ENCODE measurements around the gene MAP2. TPM values are rescaled to one million over a fixed set of nuclear protein-coding genes. Genes with fewer than 3 reads are reported as not detected.
A peak's percentile ranks its signal among the peaks of the same experiment; 100 is the strongest.

The MAP2 gene
- total and polyA plus RNA-seq, 2 of the 13 experiments (the other 11 are each of a cell fraction or from before 2014, with no cell fraction given): 0.08 TPM; not detected in 1

DNA sequence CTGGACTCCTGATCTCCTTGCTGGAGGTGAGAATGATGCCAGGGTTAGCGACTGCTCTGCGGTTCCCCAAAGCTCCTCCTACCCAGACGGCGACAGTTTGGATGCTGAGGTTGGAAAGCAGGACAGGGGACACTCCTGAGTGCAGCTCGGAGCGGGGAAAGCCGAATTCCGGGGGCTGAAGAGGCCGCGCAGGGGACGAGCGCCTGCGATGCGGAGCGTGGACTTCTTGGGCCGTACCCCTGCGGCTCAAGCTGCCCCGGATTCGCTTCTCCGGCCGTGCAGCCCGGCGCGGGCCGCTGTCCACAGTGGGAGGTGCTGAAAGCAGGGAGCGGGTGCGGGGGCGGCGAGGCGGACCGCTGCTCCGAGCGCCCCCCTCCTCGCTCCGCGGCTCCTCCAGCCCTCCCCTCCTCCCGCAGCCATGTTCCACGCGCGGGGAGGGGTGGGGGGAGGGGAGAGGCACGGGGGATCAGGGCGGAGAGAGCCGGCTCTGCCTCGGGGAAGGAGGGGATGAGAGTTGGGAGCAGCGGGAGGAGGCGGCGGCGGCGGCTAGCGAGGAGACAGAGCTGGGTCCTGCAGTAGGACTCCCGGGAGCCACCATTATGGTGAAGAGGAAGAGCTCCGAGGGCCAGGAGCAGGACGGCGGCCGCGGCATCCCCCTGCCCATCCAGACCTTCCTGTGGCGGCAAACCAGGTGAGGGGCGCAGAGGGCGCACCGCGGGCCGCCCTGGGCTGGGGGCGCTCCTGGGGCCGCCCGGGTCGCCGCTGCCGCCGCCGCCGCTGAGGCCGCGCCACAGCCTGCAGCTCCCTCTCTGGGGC, 347.8 kb downstream of the MAP2 start, which contains the start of gene UNC80 (continued):
- TF ChIP-seq POLR2AphosphoS2 (IDR thresholded peaks at IDR 0.05; ENCODE audit: low read depth, low read length) (no peak), ZBTB42 (CRISPR knock-in tag; IDR thresholded peaks at IDR 0.05) (no peak), ZNF367 (CRISPR knock-in tag; IDR thresholded peaks at IDR 0.05; ENCODE audit: borderline replicate concordance) (peak; percentile 97; the same call in 1 of the 2 replicates), SIX4 (CRISPR knock-in tag; IDR thresholded peaks at IDR 0.05) (peak; percentile 67; the same call in 1 of the 2 replicates), POGZ (CRISPR knock-in tag; IDR thresholded peaks at IDR 0.05) (peak; percentile 62), MEF2D (CRISPR knock-in tag; IDR thresholded peaks at IDR 0.05) (peak; percentile 86), HHEX (CRISPR knock-in tag; IDR thresholded peaks at IDR 0.05) (no peak), ZNF549 (CRISPR knock-in tag; IDR thresholded peaks at IDR 0.05) (no peak), ZBTB7B (CRISPR knock-in tag; IDR thresholded peaks at IDR 0.05) (peak; percentile 74), GFI1 (CRISPR knock-in tag; IDR thresholded peaks at IDR 0.05; ENCODE audit: borderline replicate concordance) (peak; percentile 65; the same call in 1 of the 2 replicates), KAT8 (CRISPR knock-in tag; IDR thresholded peaks at IDR 0.05) (peak; percentile 70; the same call in 1 of the 2 replicates), HCFC1 (IDR thresholded peaks at IDR 0.05; ENCODE audit: low read depth, low read length) (no peak; the same call in 1 of the 2 replicates), ZNF552 (CRISPR knock-in tag; IDR thresholded peaks at IDR 0.05; ENCODE audit: borderline replicate concordance) (no peak; the same call in 1 of the 2 replicates), ZNF30 (CRISPR knock-in tag; IDR thresholded peaks at IDR 0.05) (peak; percentile 88; the same call in 1 of the 2 replicates), PTBP1 (IDR thresholded peaks at IDR 0.05; ENCODE audit: low read depth, low read length, poor library complexity, severe bottlenecking) (no peak), GTF2F1 (IDR thresholded peaks at IDR 0.05; ENCODE audit: low read length) (no peak), GATAD2A (CRISPR knock-in tag; IDR thresholded peaks at IDR 0.05) (peak; percentile 51; the same call in 1 of the 2 replicates), ZSCAN30 (CRISPR knock-in tag; IDR thresholded peaks at IDR 0.05) (peak; percentile 64; the same call in 1 of the 2 replicates), HMG20A (CRISPR knock-in tag; IDR thresholded peaks at IDR 0.05; ENCODE audit: borderline replicate concordance) (peak; percentile 53; the same call in 1 of the 2 replicates), POLR2A (IDR thresholded peaks at IDR 0.05; ENCODE audit: insufficient read depth in 1 of 2, low read depth in 2 of 2, low read length in 2 of 2) (no peak), SOX6 (IDR thresholded peaks at IDR 0.05) (no peak), SOX6 (CRISPR knock-in tag; IDR thresholded peaks at IDR 0.05) (peak; percentile 56)
- TF ChIP-seq, protein P1, sequence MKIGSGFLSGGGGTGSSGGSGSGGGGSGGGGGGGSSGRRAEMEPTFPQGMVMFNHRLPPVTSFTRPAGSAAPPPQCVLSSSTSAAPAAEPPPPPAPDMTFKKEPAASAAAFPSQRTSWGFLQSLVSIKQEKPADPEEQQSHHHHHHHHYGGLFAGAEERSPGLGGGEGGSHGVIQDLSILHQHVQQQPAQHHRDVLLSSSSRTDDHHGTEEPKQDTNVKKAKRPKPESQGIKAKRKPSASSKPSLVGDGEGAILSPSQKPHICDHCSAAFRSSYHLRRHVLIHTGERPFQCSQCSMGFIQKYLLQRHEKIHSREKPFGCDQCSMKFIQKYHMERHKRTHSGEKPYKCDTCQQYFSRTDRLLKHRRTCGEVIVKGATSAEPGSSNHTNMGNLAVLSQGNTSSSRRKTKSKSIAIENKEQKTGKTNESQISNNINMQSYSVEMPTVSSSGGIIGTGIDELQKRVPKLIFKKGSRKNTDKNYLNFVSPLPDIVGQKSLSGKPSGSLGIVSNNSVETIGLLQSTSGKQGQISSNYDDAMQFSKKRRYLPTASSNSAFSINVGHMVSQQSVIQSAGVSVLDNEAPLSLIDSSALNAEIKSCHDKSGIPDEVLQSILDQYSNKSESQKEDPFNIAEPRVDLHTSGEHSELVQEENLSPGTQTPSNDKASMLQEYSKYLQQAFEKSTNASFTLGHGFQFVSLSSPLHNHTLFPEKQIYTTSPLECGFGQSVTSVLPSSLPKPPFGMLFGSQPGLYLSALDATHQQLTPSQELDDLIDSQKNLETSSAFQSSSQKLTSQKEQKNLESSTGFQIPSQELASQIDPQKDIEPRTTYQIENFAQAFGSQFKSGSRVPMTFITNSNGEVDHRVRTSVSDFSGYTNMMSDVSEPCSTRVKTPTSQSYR (CRISPR knock-in tag; IDR thresholded peaks at IDR 0.05; ENCODE audit: borderline replicate concordance): peak; percentile 83
- TF ChIP-seq, protein P2, sequence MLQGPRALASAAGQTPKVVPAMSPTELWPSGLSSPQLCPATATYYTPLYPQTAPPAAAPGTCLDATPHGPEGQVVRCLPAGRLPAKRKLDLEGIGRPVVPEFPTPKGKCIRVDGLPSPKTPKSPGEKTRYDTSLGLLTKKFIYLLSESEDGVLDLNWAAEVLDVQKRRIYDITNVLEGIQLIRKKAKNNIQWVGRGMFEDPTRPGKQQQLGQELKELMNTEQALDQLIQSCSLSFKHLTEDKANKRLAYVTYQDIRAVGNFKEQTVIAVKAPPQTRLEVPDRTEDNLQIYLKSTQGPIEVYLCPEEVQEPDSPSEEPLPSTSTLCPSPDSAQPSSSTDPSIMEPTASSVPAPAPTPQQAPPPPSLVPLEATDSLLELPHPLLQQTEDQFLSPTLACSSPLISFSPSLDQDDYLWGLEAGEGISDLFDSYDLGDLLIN (CRISPR knock-in tag; IDR thresholded peaks at IDR 0.05; ENCODE audit: borderline replicate concordance): no peak; the same call in 1 of the 2 replicates
- TF ChIP-seq, protein P3, sequence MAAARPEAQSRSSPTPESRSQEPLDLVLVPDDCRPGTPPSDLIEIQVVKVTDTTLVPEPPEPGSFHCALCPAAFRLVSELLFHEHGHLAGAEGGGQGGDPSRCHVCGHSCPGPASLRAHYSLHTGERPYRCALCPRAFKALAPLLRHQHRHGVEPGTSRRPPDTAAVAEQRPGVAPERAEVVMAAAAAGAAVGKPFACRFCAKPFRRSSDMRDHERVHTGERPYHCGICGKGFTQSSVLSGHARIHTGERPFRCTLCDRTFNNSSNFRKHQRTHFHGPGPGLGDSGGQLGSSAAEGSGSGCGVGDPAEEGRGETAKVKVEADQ (CRISPR knock-in tag; IDR thresholded peaks at IDR 0.05; ENCODE audit: borderline replicate concordance): peak; percentile 95
- TF ChIP-seq, protein P4, sequence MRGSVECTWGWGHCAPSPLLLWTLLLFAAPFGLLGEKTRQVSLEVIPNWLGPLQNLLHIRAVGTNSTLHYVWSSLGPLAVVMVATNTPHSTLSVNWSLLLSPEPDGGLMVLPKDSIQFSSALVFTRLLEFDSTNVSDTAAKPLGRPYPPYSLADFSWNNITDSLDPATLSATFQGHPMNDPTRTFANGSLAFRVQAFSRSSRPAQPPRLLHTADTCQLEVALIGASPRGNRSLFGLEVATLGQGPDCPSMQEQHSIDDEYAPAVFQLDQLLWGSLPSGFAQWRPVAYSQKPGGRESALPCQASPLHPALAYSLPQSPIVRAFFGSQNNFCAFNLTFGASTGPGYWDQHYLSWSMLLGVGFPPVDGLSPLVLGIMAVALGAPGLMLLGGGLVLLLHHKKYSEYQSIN (CRISPR knock-in tag; IDR thresholded peaks at IDR 0.05; ENCODE audit: borderline replicate concordance): no peak

Data from HepG2 (cell line).